ENCODE measurements around the gene SLF2. TPM values are rescaled to one million over a fixed set of nuclear protein-coding genes. Genes with fewer than 3 reads are reported as not detected.

Gene SLF2
- polyA plus RNA-seq (2013), result 10.9 and 11.4 TPM in 2 replicates

GRCh38 chr10:100912605-100913469 lies at the start of gene SLF2:
Gene SLF2, plus strand, starts transcription at chr10:100912963. Its CDS starts 148 bp downstream, at chr10:100913111.
- Histone ChIP-seq H3K23ac (ENCODE audit: low read length) (no peak within 1 kb of the TSS), H4K12ac (ENCODE audit: low read depth, low read length) (peak within 1 kb of the TSS; percentile 87), H3K4ac (ENCODE audit: low read depth, low read length) (peak within 1 kb of the TSS; percentile 53), H3K18ac (ENCODE audit: low read length) (peak within 1 kb of the TSS; percentile 90), H2AFZ (ENCODE audit: insufficient read depth, low read length, poor library complexity) (peak within 1 kb of the TSS; percentile 91), H2BK12ac (ENCODE audit: low read length) (no peak within 1 kb of the TSS), H4K91ac (ENCODE audit: low read depth, low read length) (peak within 1 kb of the TSS; percentile 92), H2BK120ac (ENCODE audit: insufficient read depth, low read length, poor library complexity) (peak within 1 kb of the TSS; percentile 90), H3K79me2 (ENCODE audit: control insufficient read depth, insufficient read depth, low read length, poor library complexity) (peaks cover 5% of the 10 kb centered on the region), H2AK5ac (ENCODE audit: low read length) (peak within 1 kb of the TSS; percentile 82), H3K9ac (ENCODE audit: low read length) (peak within 1 kb of the TSS; percentile 97), H3K27me3 (ENCODE audit: insufficient read depth, low read length) (no peaks in the 10 kb centered on the region), H3K4me3 (ENCODE audit: low read depth, low read length) (peak within 1 kb of the TSS; percentile 96), H3K27ac (ENCODE audit: low read depth, low read length) (peak within 1 kb of the TSS; percentile 74), H3K4me1 (ENCODE audit: control insufficient read depth in 1 of 2, insufficient read depth in 2 of 2, low read length in 2 of 2) (peaks cover 0 to 6% of the 10 kb centered on the region in 2 experiments), H3K4me2 (ENCODE audit: low read length) (peak within 1 kb of the TSS; percentile 96), H3K9me3 (ENCODE audit: insufficient read depth, low read depth, low read length) (no peaks in the 10 kb centered on the region), H3K79me1 (ENCODE audit: low read length) (peaks cover 7% of the 10 kb centered on the region), H2BK5ac (ENCODE audit: low read depth, low read length, poor library complexity) (peak within 1 kb of the TSS; percentile 70), H3K36me3 (ENCODE audit: control insufficient read depth in 1 of 2, insufficient read depth in 2 of 2, low read length in 2 of 2) (peaks cover 7 to 9% of the 10 kb centered on the region in 2 experiments), H3K14ac (ENCODE audit: low read length) (peak within 1 kb of the TSS; percentile 93), H4K8ac (ENCODE audit: low read depth, low read length) (peak within 1 kb of the TSS; percentile 90)
- peak; percentile 97 to 98 for DNase-seq
- no CpG with 5 or more reads among the region's 71 CpGs for WGBS (ENCODE audit: extremely low coverage, insufficient coverage, insufficient read length)

- H2BK12ac ChIP-seq (ENCODE audit: low read length), result no peak overlapping the region
- H3K9ac ChIP-seq (ENCODE audit: low read length), result no peak overlapping the region
- peaks cover 28% of the 10 kb centered on the region for H3K27me3 ChIP-seq (ENCODE audit: insufficient read depth, low read length)
- no peak overlapping the region for H2AK5ac ChIP-seq (ENCODE audit: low read length)
- DNase-seq, result no peak
- no peak overlapping the region for H4K8ac ChIP-seq (ENCODE audit: low read depth, low read length)
- H3K36me3 ChIP-seq (ENCODE audit: control insufficient read depth in 1 of 2, insufficient read depth in 2 of 2, low read length in 2 of 2), result no peaks in the 10 kb centered on the region
- no peak overlapping the region for H3K4me2 ChIP-seq (ENCODE audit: low read length)
- no peak overlapping the region for H3K4ac ChIP-seq (ENCODE audit: low read depth, low read length)
- no peak overlapping the region for H2BK120ac ChIP-seq (ENCODE audit: insufficient read depth, low read length, poor library complexity)
- H3K4me3 ChIP-seq (ENCODE audit: low read depth, low read length), result no peak overlapping the region
- no peak overlapping the region for H3K23ac ChIP-seq (ENCODE audit: low read length)
- no peaks in the 10 kb centered on the region for H3K79me1 ChIP-seq (ENCODE audit: low read length)
- H4K91ac ChIP-seq (ENCODE audit: low read depth, low read length), result no peak overlapping the region
- H3K9me3 ChIP-seq (ENCODE audit: insufficient read depth, low read depth, low read length), result no peaks in the 10 kb centered on the region
- no peaks in the 10 kb centered on the region for H3K79me2 ChIP-seq (ENCODE audit: control insufficient read depth, insufficient read depth, low read length, poor library complexity)
- no peak overlapping the region for H3K27ac ChIP-seq (ENCODE audit: low read depth, low read length)
- H3K4me1 ChIP-seq (ENCODE audit: control insufficient read depth in 1 of 2, insufficient read depth in 2 of 2, low read length in 2 of 2), result no peaks in the 10 kb centered on the region
- H3K18ac ChIP-seq (ENCODE audit: low read length), result no peak overlapping the region
- H2AFZ ChIP-seq (ENCODE audit: insufficient read depth, low read length, poor library complexity), result no peak overlapping the region
- H3K14ac ChIP-seq (ENCODE audit: low read length), result no peak overlapping the region
- H4K12ac ChIP-seq (ENCODE audit: low read depth, low read length), result no peak overlapping the region
- no peak overlapping the region for H2BK5ac ChIP-seq (ENCODE audit: low read depth, low read length, poor library complexity)
- WGBS (ENCODE audit: extremely low coverage, insufficient coverage, insufficient read length), result no CpG with 5 or more reads among the region's 7 CpGs
These were observed 49.3 kb upstream of the SLF2 start for GRCh38 chr10:100863433-100863832.

GRCh38 chr10:100864036-100864885 lies 48.5 kb upstream of the SLF2 start:
- Histone ChIP-seq H4K91ac (ENCODE audit: low read depth, low read length) (no peak overlapping the region), H3K27ac (ENCODE audit: low read depth, low read length) (no peak overlapping the region), H3K4ac (ENCODE audit: low read depth, low read length) (no peak overlapping the region), H3K14ac (ENCODE audit: low read length) (no peak overlapping the region), H3K27me3 (ENCODE audit: insufficient read depth, low read length) (peaks cover 28% of the 10 kb centered on the region), H3K79me2 (ENCODE audit: control insufficient read depth, insufficient read depth, low read length, poor library complexity) (no peaks in the 10 kb centered on the region), H3K4me2 (ENCODE audit: low read length) (no peak overlapping the region), H2BK120ac (ENCODE audit: insufficient read depth, low read length, poor library complexity) (no peak overlapping the region), H3K4me1 (ENCODE audit: control insufficient read depth in 1 of 2, insufficient read depth in 2 of 2, low read length in 2 of 2) (no peaks in the 10 kb centered on the region), H4K12ac (ENCODE audit: low read depth, low read length) (no peak overlapping the region), H3K79me1 (ENCODE audit: low read length) (no peaks in the 10 kb centered on the region), H2BK12ac (ENCODE audit: low read length) (no peak overlapping the region), H2AK5ac (ENCODE audit: low read length) (no peak overlapping the region), H2BK5ac (ENCODE audit: low read depth, low read length, poor library complexity) (no peak overlapping the region), H3K9ac (ENCODE audit: low read length) (no peak overlapping the region), H4K8ac (ENCODE audit: low read depth, low read length) (no peak overlapping the region), H3K4me3 (ENCODE audit: low read depth, low read length) (no peak overlapping the region), H3K23ac (ENCODE audit: low read length) (no peak overlapping the region), H2AFZ (ENCODE audit: insufficient read depth, low read length, poor library complexity) (no peak overlapping the region), H3K9me3 (ENCODE audit: insufficient read depth, low read depth, low read length) (peaks cover 2% of the 10 kb centered on the region), H3K36me3 (ENCODE audit: control insufficient read depth in 1 of 2, insufficient read depth in 2 of 2, low read length in 2 of 2) (no peaks in the 10 kb centered on the region), H3K18ac (ENCODE audit: low read length) (no peak overlapping the region)
- DNase-seq, result no peak
- WGBS (ENCODE audit: extremely low coverage, insufficient coverage, insufficient read length), result no CpG with 5 or more reads among the region's 24 CpGs

GRCh38 chr10:100864978-100865377 lies 47.8 kb upstream of the SLF2 start:
- Histone ChIP-seq H3K4ac (ENCODE audit: low read depth, low read length) (no peak overlapping the region), H3K36me3 (ENCODE audit: control insufficient read depth in 1 of 2, insufficient read depth in 2 of 2, low read length in 2 of 2) (no peaks in the 10 kb centered on the region), H4K12ac (ENCODE audit: low read depth, low read length) (no peak overlapping the region), H3K4me1 (ENCODE audit: control insufficient read depth in 1 of 2, insufficient read depth in 2 of 2, low read length in 2 of 2) (no peaks in the 10 kb centered on the region), H2AK5ac (ENCODE audit: low read length) (no peak overlapping the region), H2BK120ac (ENCODE audit: insufficient read depth, low read length, poor library complexity) (no peak overlapping the region), H2BK12ac (ENCODE audit: low read length) (no peak overlapping the region), H3K18ac (ENCODE audit: low read length) (no peak overlapping the region), H3K79me1 (ENCODE audit: low read length) (no peaks in the 10 kb centered on the region), H3K23ac (ENCODE audit: low read length) (no peak overlapping the region), H3K27me3 (ENCODE audit: insufficient read depth, low read length) (peaks cover 28% of the 10 kb centered on the region), H3K9me3 (ENCODE audit: insufficient read depth, low read depth, low read length) (peaks cover 2% of the 10 kb centered on the region), H4K91ac (ENCODE audit: low read depth, low read length) (no peak overlapping the region), H3K14ac (ENCODE audit: low read length) (no peak overlapping the region), H2BK5ac (ENCODE audit: low read depth, low read length, poor library complexity) (no peak overlapping the region), H3K9ac (ENCODE audit: low read length) (no peak overlapping the region), H3K4me2 (ENCODE audit: low read length) (no peak overlapping the region), H4K8ac (ENCODE audit: low read depth, low read length) (no peak overlapping the region), H3K79me2 (ENCODE audit: control insufficient read depth, insufficient read depth, low read length, poor library complexity) (no peaks in the 10 kb centered on the region), H2AFZ (ENCODE audit: insufficient read depth, low read length, poor library complexity) (no peak overlapping the region), H3K4me3 (ENCODE audit: low read depth, low read length) (no peak overlapping the region), H3K27ac (ENCODE audit: low read depth, low read length) (no peak overlapping the region)
- no peak for DNase-seq
- no CpG with 5 or more reads among the region's 4 CpGs for WGBS (ENCODE audit: extremely low coverage, insufficient coverage, insufficient read length)
